GM18519 (cell line): Measurements from ENCODE around the gene ADAMTS2.

Experiments
- ATAC-seq: cut with Tn5 transposase; IDR thresholded peaks from one replicate; pipeline ENCODE4 v1.9.1; 2021; ENCODE audit warnings: mild to moderate bottlenecking, moderate library complexity; ENCODE audit not compliant: unreplicated experiment, low FRiP score

ADAMTS2 gene

GRCh38 chr5:179314606-179315355 lies 30.5 kb downstream of the ADAMTS2 start:
- ATAC-seq: no peak

- no peak for ATAC-seq
Measured at GRCh38 chr5:179313849-179314521, 31.3 kb downstream of the ADAMTS2 start.

DNA sequence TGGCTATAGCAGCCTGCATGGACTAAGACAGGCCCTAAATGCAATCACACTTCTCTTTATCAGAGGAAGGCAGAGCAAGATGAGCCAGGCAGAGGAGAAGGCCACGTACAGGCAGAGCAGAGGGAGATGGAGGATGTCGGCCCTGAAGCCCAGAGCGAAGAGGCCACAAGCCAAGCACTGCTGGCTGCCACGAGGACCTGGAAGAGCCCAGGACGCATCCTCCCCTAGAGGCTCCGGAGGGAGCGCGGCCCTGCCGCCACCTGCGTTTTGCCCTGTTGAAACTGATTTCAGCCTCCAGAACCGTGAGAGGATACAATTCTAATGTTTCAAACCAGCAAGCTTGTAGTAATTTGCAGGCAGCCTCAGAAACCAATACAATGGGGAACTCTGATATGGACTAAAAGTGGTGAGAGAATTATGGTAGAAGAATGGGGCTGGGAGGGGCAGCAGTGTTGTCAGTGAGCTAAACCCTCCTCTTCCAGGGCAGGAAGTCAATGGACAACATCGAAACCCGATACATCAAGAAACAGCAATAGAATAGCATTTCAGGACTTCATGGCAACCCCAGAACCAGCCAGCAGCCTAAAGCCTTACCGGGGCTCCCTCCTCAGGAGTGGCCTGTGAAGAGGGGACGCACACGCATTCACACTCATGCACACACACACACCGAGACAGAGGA lies 32.6 kb downstream of the ADAMTS2 start:
- ATAC-seq: no peak

DNA sequence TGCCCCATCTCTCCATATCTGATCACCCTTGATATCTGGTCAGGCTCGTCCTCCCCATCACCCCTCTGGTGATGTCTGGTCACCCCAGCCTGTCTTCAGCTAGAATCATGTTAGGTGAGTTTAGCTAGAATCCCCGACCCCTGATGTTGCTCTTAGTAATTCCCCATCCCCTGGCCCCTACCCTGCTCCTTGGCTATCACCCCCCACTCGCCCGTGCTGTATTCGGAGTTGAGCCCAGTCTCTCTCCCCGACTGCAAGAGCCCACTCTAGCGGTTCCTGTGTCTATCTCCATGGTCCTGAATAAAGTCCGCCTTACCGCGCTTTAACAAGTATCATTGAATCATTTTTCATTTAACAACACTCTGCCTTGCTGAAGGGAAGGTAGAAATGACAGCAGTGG lies 33.7 kb downstream of the ADAMTS2 start:
- no peak for ATAC-seq

GRCh38 chr5:179311091-179311470 lies 34.2 kb downstream of the ADAMTS2 start:
- ATAC-seq: no peak

DNA sequence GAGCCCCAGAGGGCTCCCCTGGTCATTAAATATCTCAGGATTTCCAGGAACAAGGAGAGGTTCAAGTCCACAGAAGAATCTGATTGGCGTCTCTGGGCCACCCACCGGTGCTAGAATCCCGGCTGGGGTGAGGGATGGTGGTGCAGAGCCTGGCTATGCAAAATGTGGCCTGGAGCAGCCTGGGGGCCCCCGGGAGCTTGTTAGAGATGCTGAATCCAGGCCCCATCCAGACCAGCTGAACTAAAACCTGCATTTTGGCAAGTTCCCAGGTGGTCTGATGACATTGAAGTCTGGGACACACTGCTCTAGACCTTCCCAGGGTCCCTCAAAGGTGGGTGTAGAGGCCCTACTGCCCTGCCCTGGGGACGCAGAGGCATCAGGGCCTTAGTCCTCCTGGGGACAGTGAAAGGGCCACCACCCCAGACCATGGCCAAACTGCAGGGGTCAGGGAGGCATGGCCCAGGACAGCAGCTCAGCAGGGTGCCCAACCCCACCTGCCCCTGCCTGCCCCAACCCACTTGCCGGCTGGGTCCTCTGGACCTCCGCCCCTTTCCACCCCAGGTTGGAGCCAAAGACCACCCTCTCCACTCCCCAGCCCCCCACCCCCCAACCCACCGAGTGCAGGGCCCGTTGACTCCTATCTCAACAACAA lies 34.7 kb downstream of the ADAMTS2 start:
- no peak for ATAC-seq

DNA sequence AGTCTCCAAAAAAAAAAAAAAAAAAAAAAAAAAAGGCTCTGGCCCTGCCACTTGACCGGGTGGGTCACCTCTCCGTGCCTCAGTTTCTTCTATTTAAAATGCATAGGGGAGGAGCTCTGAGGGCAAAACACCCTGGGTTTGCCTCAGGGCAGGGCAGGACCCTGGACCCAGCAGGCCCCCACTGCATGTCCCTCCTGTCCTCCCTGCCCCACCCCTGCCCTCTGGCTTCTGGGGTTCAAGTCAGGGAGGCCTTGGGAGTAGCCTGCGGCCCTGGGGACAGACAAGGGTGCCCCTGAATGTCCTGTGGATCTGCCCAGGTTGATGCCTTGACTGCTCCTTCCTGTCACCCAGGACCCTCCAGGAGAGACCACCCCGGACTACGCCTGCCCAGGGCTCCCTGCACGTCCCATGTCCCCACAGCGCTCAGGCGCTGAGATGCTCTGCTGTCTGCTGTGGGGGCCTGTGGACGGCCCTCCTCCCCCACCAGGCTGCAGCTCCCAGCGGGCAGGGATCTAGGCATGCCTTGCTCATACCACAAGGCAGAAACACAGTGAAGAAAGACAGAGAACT lies 35.4 kb downstream of the ADAMTS2 start:
- no peak for ATAC-seq

DNA sequence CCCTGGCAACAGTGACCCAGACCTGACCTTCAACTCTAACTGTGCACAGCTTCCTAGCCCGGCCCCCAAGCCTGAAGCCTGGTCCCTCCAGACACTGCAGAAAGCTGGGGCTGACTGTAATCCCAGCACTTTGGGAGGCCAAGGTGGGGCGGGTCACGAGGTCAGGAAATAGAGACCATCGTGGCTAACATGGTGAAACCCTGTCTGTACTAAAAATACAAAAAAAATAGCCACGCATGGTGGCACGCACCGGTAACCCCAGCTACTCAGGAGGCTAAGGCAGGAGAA lies 35.9 kb downstream of the ADAMTS2 start:
- ATAC-seq: no peak

DNA sequence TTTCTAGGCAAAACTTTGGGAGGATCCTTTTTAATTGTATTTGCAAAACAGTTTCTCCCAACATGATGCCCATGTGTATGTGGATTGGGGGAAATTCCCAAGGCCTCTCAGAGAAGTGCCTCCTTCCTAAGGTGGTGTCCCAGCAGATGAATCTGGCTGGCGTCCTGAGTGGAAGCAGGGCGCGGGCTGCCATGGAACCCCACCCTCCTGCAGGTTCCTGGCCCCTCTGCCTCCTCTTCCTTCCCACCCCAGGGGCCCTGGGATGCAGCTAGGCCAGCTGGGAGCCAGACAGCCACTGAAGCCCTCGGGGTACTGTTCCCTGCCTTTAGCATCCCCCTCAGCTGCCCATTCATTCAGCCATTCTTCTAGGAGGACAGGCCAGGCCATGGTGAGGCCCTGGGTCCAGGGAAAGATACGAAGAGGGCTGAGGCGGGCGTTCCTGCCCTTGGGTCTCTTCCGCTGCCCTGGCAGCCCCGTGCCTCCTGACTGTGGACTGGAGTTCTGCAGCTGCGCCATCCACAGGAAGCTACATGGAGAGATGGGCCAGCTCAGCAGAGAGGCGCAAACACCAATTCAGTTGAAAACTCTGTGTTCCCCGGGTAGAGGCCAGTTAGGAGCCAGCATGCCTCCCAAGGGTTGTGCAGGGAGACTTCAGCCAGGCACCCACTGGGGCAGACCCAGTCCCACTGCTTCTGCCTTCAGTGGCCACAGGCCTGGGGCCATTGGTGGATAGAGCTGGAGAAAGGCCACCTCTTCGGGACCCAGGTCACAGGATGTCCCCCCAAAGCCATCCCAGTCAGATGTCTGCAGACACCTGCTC lies 36.5 kb downstream of the ADAMTS2 start:
- no peak for ATAC-seq

DNA sequence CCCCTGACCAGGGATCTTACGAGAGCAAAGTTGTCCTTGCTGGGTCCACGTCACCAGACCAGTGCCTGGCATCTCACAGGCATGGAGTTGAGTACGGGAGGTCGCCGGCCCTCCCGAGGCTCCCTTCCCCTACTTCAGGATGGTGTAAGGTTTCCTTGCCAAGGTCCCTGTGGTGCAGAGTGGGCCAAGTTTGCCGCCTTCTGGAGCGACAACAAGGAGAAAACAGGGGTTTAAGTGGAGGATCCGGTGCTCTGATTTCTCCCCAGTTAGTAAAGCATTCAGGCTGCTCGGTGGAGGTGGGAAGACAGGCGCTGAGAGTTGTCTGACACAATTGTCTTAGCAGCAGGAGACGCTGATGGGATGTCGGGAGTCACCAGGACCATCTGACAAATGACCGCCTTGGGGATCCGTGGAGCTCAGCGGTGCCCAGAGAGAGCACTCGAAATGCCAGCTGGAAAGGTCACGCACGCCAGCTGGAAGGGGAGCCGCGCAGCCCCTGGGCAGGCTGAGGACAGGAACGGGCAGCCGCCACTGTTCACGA lies 37.3 kb downstream of the ADAMTS2 start:
- ATAC-seq: no peak

GRCh38 chr5:179307013-179307800 lies 38.1 kb downstream of the ADAMTS2 start:
- no peak for ATAC-seq

GRCh38 chr5:179306191-179307012 lies 38.9 kb downstream of the ADAMTS2 start:
- ATAC-seq: no peak

- ATAC-seq: no peak
Measured at GRCh38 chr5:179304871-179305270, 40.4 kb downstream of the ADAMTS2 start.

- ATAC-seq: no peak
Measured at GRCh38 chr5:179304466-179304865, 40.8 kb downstream of the ADAMTS2 start.

GRCh38 chr5:179303451-179304200 lies 41.6 kb downstream of the ADAMTS2 start:
- no peak for ATAC-seq

DNA sequence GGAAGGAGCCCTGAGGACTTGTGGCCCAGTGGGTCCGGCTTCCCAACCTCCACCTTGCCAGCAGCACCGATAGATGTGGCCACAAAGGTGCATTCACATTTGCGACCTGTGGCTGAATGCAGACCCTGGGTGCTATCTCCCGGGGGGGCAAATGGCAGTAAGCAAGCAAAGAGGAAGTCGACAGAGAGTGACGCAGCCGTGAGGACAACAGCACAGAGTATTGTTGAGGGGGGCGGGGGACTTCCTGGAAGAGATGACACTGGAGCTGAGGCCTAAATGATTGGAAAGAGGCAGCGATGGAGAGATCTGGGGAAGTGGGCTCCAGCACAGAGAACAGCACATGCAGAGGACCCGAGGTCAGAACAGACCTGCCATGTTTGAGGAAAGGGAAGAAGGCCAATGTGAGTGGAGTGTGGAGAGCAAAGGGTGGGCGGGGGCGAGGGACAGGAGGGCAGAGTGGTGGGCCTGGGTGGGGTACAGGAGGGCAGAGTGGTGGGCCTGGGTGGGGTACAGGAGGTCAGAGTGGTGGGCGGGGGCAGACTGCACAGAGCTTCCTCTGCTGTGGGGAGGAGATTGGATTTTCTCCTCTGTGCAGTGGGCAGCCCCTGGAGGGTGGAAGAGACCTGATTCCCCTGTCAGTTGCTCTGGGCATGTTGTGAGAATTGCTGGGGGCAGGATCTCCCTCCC lies 42.6 kb downstream of the ADAMTS2 start:
- no peak for ATAC-seq

GRCh38 chr5:179301796-179302195 lies 43.5 kb downstream of the ADAMTS2 start:
- no peak for ATAC-seq
